OCI-LY7 (cell line): ENCODE results near the gene SMOC1.

Experiments used
- EZH2phosphoT487 ChIP-seq: fragments of 200-600 bp; sonication (generic); IDR thresholded peaks from 2 replicates; pipeline ENCODE4 v1.6.1; 2018; ENCODE audit warnings: low read depth, borderline replicate concordance, mild to moderate bottlenecking, mixed run types, antibody characterized with exemption, low read length, moderate library complexity, mixed read lengths
- TF ChIP-seq, protein P1 (sequence below): fragments of 200-600 bp; sonication (generic); conservative IDR thresholded peaks from 2 replicates; pipeline ENCODE4 v1.5.1; 2014; ENCODE audit warnings: mild to moderate bottlenecking, antibody characterized with exemption, low read length, moderate library complexity, mixed read lengths

- TF ChIP-seq, protein P1, sequence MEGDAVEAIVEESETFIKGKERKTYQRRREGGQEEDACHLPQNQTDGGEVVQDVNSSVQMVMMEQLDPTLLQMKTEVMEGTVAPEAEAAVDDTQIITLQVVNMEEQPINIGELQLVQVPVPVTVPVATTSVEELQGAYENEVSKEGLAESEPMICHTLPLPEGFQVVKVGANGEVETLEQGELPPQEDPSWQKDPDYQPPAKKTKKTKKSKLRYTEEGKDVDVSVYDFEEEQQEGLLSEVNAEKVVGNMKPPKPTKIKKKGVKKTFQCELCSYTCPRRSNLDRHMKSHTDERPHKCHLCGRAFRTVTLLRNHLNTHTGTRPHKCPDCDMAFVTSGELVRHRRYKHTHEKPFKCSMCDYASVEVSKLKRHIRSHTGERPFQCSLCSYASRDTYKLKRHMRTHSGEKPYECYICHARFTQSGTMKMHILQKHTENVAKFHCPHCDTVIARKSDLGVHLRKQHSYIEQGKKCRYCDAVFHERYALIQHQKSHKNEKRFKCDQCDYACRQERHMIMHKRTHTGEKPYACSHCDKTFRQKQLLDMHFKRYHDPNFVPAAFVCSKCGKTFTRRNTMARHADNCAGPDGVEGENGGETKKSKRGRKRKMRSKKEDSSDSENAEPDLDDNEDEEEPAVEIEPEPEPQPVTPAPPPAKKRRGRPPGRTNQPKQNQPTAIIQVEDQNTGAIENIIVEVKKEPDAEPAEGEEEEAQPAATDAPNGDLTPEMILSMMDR, result no peak
- no peak for TF ChIP-seq EZH2phosphoT487
Observed at GRCh38 chr14:69853774-69854173, 25.4 kb upstream of the SMOC1 start.
